Heart left ventricle (tissue), 16 donors: ENCODE data around the gene CHN2. TPM values are rescaled to one million over a fixed set of nuclear protein-coding genes. Genes with fewer than 3 reads are reported as not detected.

Experiments
- ATAC-seq, 4 donors: fragments of 200-7000 bp; cut with Tn5 transposase; one replicate each; pipeline ENCODE4 v1.9.1; 2020 to 2022; ENCODE audit warnings: moderate library complexity in 4 of 4, mild to moderate bottlenecking in 3 of 4, moderate number of reproducible peaks in 1 of 4
- DNase-seq, 5 donors: peaks; one replicate each; pipeline ENCODE4 v3.0.0-alpha.2; 2020
- H3K27ac ChIP-seq, 12 donors: fragments of 200-600 bp; sonication (generic) in 4 of 12; one replicate each; pipeline versions ENCODE4 v1.5.0 to v1.8.0; 2016 to 2022; ENCODE audit warnings: mild to moderate bottlenecking in 2 of 12
- H3K27me3 ChIP-seq, 9 donors: fragments of 200-600 bp; sonication (generic) in 2 of 9; one replicate each; pipeline versions ENCODE4 v1.5.1 to v1.8.0; 2016 to 2022; ENCODE audit warnings: mild to moderate bottlenecking in 3 of 9
- H3K36me3 ChIP-seq, 9 donors: fragments of 200-600 bp; sonication (generic) in 2 of 9; one replicate each; pipeline versions ENCODE4 v1.5.0 to v1.8.0; 2018 to 2022; ENCODE audit warnings: mild to moderate bottlenecking in 2 of 9
- H3K4me1 ChIP-seq, 12 donors: fragments of 200-600 bp; sonication (generic) in 4 of 12; one replicate each; pipeline versions ENCODE4 v1.5.0 to v1.8.0; 2016 to 2022; ENCODE audit warnings: mild to moderate bottlenecking in 3 of 12
- H3K4me3 ChIP-seq, 12 donors: fragments of 200-600 bp; sonication (generic) in 4 of 12; one replicate each; pipeline versions ENCODE4 v1.5.0 to v1.8.0; 2017 to 2022; ENCODE audit warnings: mild to moderate bottlenecking in 9 of 12, moderate library complexity in 4 of 12
- H3K9me3 ChIP-seq, 12 donors: fragments of 200-600 bp; sonication (generic) in 4 of 12; one replicate each; pipeline versions ENCODE4 v1.5.0 to v1.8.0; 2016 to 2022; ENCODE audit warnings: mild to moderate bottlenecking in 1 of 12
- POLR2A ChIP-seq, 2 donors: fragments of 450-650 bp; IDR thresholded peaks; one replicate each; pipeline ENCODE4 v1.6.1; 2017; ENCODE audit warnings: antibody characterized with exemption in 2 of 2, mild to moderate bottlenecking in 2 of 2, moderate library complexity in 2 of 2
- WGBS, 4 donors: extraction: QIAGEN DNeasy Blood & Tissue Kit in 2 of 4; methylation state at CpG; one replicate each; pipeline versions ENCODE4 v1.1.5 to v1.1.7; 2013 to 2018; 5-methylcytosine and 5-hydroxymethylcytosine counted together
- intact Hi-C, 10 donors: fragments of 100-400 bp; cut with DNase I; formaldehyde crosslinking; loops; one replicate each; pipeline versions ENCODE4 v1.11.1 to v1.14.2; 2022
- polyA plus RNA-seq, 2 donors: library from polyadenylated mRNA; stranded (reverse); fragments of 200-250 nt; gene quantifications; one replicate each; pipeline ENCODE4 v1.2.3, GENCODE V29; 2013
- total RNA-seq, 9 donors: library from RNA; depleted of rRNA in 2 of 9; stranded (reverse); fragments of >200 nt in 2 of 9; fragmentation: NEBNext Ultra II Directional in 3 of 9; extraction: Animal tissue kit (Norgen Biotek cat#: 25700) in 3 of 9; gene quantifications; one replicate each; pipeline versions ENCODE4 v1.1.0 to v1.2.4, GENCODE V29; 2016 to 2023
- TF ChIP-seq, protein P1 (sequence below), 12 donors: fragments of 200-600 bp; sonication (generic) in 4 of 12; IDR thresholded peaks; one replicate each; pipeline versions ENCODE4 v1.5.0 to v1.8.0; 2018 to 2022; ENCODE audit warnings: antibody characterized with exemption in 12 of 12, mild to moderate bottlenecking in 5 of 12
- donor health status: ischemic (EF 13 %, LVEDD 7.1; RV severe dilation, severe dysfunction).
- donor health status: healthy with polysubstance abuse.
- donor health status: DM: no; HTN: yes; CAD: no.
- donor health status: DM: no; HTN: no; CAD: no.
- donor health status: ischemic (EF 25% LVEDD 6.9; RV normal size, moderate dysfunction).
- donor health status: ischemic (EF 25% LVEDD 5.7; RV mildly dilated, moderate dysfunction).
- donor health status: healthy.
- donor health status: DM: yes; HTN: yes; CAD: no.
- donor health status: ischemic (EF 35%, LVEDD 5.7; RV mildly dilated, moderate dysfunction).
- donor health status: nonischemic (EF 11% LVEDD 7.7; RV severe dilation, severe dysfunction).
- donor health status: DM: yes; HTN: yes; CAD: no.
- donor health status: PGD.
- donor health status: ischemic (EF 29% LVEDD 5.4; RV normal size, mild dysfunction).
- donor health status: nonischemic (EF 23%, LVEDD 6.1; RV moderate dilation, normal function).

Gene CHN2
- total and polyA plus RNA-seq, 11 donors, result 11.2 to 54.4 (median 33.6) TPM

DNA sequence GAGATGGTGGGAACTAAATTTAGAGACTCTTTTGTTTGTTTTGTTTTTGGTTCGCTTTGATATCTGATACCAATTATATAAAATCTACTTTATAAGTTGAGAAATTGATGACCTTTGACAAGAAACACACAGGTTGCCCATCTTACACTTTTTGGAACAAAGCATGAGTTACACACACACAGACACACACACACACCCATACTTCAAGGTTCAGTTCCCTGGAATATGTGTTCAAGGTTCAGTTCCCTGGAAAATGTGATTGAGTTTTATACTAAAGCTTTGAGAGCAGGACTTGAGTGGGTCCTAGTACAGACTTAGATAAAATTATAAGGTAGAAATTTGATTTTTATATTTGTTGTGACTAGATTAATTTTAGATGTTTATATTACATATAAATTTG lies 234.8 kb downstream of the CHN2 start:
- no peak for TF ChIP-seq POLR2A (IDR thresholded peaks at IDR 0.05)
- TF ChIP-seq, protein P1, sequence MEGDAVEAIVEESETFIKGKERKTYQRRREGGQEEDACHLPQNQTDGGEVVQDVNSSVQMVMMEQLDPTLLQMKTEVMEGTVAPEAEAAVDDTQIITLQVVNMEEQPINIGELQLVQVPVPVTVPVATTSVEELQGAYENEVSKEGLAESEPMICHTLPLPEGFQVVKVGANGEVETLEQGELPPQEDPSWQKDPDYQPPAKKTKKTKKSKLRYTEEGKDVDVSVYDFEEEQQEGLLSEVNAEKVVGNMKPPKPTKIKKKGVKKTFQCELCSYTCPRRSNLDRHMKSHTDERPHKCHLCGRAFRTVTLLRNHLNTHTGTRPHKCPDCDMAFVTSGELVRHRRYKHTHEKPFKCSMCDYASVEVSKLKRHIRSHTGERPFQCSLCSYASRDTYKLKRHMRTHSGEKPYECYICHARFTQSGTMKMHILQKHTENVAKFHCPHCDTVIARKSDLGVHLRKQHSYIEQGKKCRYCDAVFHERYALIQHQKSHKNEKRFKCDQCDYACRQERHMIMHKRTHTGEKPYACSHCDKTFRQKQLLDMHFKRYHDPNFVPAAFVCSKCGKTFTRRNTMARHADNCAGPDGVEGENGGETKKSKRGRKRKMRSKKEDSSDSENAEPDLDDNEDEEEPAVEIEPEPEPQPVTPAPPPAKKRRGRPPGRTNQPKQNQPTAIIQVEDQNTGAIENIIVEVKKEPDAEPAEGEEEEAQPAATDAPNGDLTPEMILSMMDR (IDR thresholded peaks at IDR 0.05), result no peak
- Histone ChIP-seq H3K4me1 (peaks cover 0 to 12% (median 0%) of the 10 kb centered on the region in 12 donors), H3K4me3 (no peak overlapping the region), H3K9me3 (no peaks in the 10 kb centered on the region), H3K27ac (no peak overlapping the region), H3K36me3 (no peaks in the 10 kb centered on the region), H3K27me3 (no peaks in the 10 kb centered on the region)
- DNase-seq, result no peak
- WGBS, 4 donors, result 88 to 98% (median 93%) methylated on average over 1 of the region's 1 CpG
- no peak for ATAC-seq
- intact Hi-C loops, result no loop called here

DNA sequence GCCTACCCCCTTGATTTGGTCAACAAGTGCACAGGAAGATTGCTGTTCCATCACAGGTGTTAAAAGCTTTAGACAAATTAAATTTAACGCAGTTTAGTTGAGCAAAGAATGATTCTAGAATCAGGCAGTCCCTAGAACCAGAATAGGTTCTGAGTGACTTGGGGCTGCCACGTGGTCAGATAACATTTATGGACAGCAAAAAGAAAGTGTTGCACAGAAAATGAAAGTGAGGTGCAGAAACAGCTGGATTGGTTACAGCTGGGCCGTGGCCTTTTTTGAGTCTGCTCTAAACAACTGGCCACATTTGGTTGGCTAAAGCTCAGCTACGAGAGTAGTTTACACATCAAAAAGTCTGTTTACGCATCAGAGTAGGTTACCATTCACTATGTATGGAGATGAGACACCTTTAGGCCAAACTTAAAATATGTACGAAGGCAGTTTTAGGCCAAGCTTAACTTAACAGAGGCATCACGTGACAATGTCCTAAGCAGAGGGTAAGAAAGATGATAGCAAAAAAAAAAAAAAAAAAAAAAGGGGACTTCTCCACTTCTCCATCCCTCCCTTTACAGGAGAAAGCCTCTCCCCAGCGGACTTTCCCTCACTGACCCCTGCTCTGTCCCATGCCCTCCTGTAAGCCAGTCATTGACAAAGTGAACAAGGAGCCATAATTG lies 235.8 kb downstream of the CHN2 start:
- TF ChIP-seq, protein P1 (IDR thresholded peaks at IDR 0.05), result no peak
- TF ChIP-seq POLR2A (IDR thresholded peaks at IDR 0.05), result no peak
- DNase-seq (no peak), ATAC-seq (no peak)
- 88 to 92% (median 90%) methylated on average over 8 of the region's 8 CpGs for WGBS, 4 donors
- intact Hi-C loops, result no loop called here
- Histone ChIP-seq H3K4me1 (peaks cover 0 to 12% (median 0%) of the 10 kb centered on the region in 12 donors), H3K9me3 (no peaks in the 10 kb centered on the region), H3K27ac (no peak overlapping the region), H3K36me3 (no peaks in the 10 kb centered on the region), H3K27me3 (no peaks in the 10 kb centered on the region), H3K4me3 (no peak overlapping the region)

DNA sequence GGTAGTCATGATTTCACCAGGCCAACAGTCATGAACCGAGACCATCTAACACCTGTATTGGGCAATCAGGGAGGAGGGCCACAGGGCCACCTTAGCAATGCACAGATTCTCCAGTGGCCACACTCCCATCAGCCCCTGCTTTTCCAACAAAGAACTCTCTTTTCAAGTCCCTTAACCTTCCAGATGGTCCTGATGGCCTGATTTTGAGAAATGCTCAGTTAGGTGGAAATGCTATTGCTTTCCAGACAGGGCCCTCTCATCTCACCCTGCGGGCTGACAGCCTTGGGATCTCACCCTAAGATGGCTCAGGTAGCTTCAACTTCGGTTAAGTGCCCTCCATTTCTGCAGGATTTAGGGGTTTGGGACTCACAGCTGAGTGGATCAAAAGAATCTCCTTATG lies 237.1 kb downstream of the CHN2 start:
- intact Hi-C loops, result no loop called here
- DNase-seq, result no peak
- ATAC-seq, result no peak
- TF ChIP-seq, protein P1 (IDR thresholded peaks at IDR 0.05), result no peak
- no peak for TF ChIP-seq POLR2A (IDR thresholded peaks at IDR 0.05)
- Histone ChIP-seq H3K27ac (no peak overlapping the region), H3K4me1 (peaks cover 0 to 6% (median 0%) of the 10 kb centered on the region in 12 donors), H3K27me3 (no peaks in the 10 kb centered on the region), H3K4me3 (no peak overlapping the region), H3K36me3 (no peaks in the 10 kb centered on the region), H3K9me3 (no peaks in the 10 kb centered on the region)
- WGBS, 4 donors, result 92 to 97% (median 95%) methylated on average over 3 of the region's 3 CpGs

DNA sequence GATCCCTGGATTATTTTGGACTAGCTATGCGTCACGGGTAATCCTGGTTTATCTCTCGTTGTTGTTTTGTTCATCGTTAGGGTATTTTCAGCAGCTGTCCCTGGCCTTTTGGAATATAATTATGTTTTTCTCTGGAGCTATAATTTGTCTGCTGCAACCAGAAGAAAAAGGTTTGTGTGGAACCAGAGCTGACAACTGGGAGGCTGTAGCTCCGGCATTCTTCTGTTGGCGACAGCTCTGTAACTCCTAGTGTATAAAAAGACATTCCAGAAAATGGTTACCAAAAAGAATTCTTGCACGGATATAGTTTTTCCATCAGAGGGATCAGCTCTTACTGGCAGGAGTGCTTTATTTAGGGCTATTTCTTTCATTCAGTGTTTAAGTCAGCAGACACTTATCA lies 238.1 kb downstream of the CHN2 start:
- Histone ChIP-seq H3K4me1 (peaks cover 0 to 5% (median 0%) of the 10 kb centered on the region in 12 donors), H3K4me3 (no peak overlapping the region), H3K36me3 (no peaks in the 10 kb centered on the region), H3K27ac (no peak overlapping the region), H3K27me3 (no peaks in the 10 kb centered on the region), H3K9me3 (no peaks in the 10 kb centered on the region)
- intact Hi-C loops, result no loop called here
- DNase-seq (no peak), ATAC-seq (no peak)
- WGBS, 4 donors, result 76 to 81% (median 79%) methylated on average over 7 of the region's 7 CpGs
- TF ChIP-seq POLR2A (IDR thresholded peaks at IDR 0.05), result no peak
- TF ChIP-seq, protein P1 (IDR thresholded peaks at IDR 0.05), result no peak
